GM19351 (cell line): ENCODE measurements around the gene RESP18.
A peak's percentile ranks its signal among the peaks of the same experiment; 100 is the strongest.

ENCODE experiments used
- ATAC-seq: cut with Tn5 transposase; IDR thresholded peaks from one replicate; pipeline ENCODE4 v1.9.1; 2021; ENCODE audit warnings: mild to moderate bottlenecking, moderate library complexity; ENCODE audit not compliant: unreplicated experiment

Gene RESP18

DNA sequence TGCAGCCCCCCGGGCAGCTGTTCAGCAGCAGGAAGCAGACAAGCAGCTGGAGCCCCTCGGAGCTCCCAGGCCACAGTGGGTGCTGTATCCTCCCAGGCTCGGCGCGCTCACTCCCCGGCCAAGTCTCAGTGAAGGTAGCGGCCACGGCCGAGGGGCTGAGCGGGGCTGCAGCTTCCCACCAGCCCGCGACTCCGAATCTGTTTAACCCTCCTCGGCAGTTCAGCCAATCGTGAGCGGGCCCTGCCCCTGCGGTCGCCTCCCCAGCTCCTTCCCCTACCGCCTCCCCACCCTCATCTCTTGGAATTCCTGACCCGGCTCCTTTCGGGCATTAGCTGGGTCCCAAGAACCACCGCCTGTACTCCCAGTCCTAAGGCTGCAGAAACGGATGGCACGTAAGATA is at the start of gene RESP18:
Gene RESP18 (minus strand): TSS at position 203 of the 400 bp plus-strand sequence.
- no peak for ATAC-seq

- ATAC-seq: no peak
Measured at GRCh38 chr2:219381448-219381847, 48.9 kb upstream of the RESP18 start.

DNA sequence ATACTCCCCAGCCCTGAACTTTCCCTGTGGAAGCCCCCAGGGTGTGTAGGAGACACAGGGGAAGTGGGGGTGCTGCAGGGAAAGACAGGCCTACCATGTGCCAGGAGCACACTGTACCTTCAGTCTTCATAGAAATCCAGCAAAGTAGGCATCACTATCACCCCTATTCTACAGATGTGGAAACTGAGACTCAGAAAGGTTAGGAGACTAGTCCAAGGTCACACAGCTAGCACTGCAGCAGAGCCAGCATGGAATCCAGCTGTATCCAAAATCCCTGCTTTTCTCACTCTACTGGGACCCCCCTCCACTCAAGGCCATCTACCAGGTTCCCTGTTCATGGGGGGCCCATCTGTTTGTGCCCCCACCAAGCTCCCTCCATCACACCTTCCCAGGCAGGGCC is 48.4 kb upstream of the RESP18 start:
- no peak for ATAC-seq

DNA sequence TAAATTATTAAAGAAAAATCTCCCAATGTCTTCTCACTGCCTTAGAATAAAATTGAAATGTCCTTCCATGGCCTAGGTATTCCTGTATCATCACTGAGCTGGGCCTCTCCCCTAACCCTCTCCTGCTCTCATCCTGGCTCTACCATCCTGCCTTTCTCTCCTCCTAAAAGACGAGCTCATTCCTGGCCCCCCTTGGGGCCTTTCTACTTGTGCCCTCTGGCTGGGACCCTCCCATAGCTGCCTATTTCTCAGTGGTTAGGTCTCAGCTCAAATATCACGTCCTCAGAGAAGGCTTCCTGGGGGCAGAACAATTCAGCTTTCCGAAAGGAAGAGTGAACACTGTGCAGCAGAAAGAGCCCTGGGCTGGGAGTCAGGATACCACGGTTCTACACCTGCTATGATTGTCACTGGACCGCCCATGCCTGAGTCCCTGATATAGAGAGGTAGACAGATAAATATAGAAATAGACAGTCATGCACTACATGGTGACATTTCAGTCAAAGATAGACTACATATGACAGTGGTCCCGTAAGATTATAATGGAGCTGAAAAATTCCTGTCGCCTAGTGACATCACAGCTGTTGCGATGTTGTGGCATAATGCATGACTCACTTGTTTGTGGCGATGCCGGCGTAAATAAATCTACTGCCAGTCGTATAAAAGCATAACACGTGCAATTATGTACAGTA is 45.8 kb upstream of the RESP18 start:
- no peak for ATAC-seq

DNA sequence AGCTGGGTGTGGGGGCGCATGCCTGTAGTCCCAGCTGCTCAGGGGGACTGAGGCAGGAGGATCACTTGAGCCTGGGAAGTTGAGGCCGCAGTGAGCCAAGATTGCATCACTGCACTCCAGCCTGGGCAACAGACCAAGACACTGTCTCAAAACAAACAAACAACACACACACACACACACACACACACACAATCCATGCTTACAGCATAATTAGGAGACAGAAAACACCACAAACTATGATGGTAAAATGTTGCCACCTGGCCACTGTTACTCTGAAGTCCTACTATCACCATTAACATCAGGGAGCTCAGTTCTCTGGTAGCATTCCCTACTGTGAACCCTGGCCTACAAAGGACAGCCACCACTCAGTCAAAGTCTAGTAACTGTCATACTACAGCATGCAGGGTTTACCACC is 36.9 kb upstream of the RESP18 start:
- no peak for ATAC-seq

DNA sequence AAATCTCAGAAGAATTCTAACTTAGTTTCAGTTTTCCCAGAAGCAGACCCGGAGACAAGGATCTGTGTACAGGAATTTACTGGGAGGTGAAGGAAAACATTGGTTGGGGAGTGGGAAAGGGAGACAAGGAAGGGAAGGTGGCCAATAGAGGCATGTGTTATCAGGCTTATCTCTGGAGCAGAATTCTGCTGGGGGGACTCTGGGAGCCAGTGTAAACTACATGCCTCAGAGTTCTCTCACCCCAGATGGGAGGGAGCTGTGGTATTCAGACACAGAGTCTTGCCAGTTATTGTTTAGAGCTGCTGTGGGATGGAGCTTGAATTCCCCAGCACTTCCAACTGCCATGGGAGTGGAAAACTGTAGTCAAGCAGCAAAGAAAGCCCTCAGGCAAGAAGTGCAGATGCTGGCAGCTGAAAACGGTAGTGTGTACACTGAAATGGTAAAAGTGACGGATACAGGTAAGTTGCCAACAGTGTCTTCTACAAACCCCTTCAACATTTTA is 36.2 kb upstream of the RESP18 start:
- no peak for ATAC-seq

DNA sequence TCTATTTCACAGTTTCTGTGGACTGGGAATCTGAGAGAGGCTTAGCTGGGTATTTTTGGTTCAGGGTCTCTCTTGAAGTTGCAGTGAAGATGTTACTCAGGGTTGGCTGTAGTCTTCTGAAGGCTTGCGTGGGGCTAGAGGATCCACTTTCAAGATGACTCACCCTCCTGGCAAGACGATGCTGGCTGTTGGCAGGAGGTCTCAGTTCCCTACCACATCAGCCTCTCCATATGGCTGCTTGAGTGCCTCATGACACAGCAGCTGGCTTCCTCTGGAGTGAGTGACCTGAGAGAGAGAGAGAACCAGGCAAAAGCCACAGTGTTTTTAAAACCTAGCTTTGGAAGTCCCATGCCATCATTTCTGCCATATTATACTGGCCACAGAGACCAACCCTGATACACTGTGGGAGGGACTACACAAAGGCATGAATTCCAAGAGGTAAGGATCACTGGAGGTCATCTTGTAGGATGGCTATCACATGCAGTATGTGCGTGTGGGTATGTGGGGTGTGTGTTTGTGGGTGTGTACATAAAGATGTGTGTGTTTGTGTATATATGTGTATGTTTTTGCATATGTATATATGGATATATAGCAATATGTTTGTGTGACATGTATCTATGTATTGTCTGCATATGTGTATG is 30.1 kb upstream of the RESP18 start:
- peak; percentile 91 for ATAC-seq

DNA sequence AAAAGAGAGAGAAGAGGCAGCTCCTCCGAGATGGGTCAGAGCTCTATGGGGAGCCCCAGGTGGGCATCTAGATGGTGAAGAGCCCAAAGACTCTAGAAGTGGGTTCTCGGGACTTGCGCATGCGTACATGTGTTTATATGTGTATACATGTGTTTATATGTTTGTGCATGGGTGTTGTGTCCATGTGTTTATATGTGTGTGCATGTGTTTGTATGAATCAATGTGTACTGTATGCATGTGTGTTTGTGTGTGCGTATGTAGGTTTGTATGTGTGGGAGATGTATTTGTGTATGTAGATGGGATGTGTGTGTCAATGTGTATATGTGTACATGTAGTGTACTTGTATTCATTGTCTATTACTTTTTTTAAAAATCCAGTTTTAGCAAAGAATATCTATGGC is 29.5 kb upstream of the RESP18 start:
- no peak for ATAC-seq

- ATAC-seq: no peak
Measured at GRCh38 chr2:219358170-219359075, 25.9 kb upstream of the RESP18 start.

DNA sequence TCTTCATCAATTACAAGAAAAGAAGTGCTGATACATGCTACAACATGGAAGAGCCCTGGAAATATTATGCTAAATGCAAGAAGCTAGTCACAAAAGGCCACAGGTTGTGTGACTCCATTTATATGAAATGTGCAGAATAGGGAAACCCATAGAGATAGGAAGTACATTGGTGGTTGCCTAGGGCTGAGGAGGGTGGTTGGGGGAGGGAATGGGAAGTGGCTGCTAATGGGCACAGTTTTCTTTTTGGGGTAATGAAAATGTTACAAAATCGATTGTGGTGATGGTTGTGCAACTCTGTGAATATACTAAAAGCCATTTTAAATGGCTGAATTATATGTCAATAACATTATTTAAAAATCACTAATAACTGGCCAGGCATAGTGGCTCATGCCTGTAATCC is 24.3 kb upstream of the RESP18 start:
- no peak for ATAC-seq

DNA sequence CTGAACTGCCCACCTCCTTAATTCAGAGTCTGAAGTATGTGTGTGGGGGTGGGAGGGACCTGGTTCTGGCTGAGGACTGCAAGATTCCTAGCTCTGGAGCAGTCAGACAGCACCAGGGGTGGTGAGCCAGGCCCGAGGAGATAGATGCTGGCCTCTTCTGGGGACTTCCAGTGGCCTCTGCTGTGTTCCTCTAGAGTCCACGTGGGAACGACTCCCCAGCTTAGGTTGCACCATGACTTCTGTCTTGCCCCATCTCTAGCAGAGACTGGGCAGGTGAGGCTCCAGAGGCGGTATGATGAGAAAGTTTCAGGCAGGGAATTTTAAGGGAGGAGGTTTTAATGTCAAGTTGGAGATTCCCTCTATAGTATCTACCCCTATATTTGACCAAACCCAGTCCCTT is 22.0 kb upstream of the RESP18 start:
- ATAC-seq: no peak

- ATAC-seq: no peak
Measured at GRCh38 chr2:219353129-219353528, 20.6 kb upstream of the RESP18 start.

- ATAC-seq: peak; percentile 87
Measured at GRCh38 chr2:219352448-219353023, 20.0 kb upstream of the RESP18 start.

DNA sequence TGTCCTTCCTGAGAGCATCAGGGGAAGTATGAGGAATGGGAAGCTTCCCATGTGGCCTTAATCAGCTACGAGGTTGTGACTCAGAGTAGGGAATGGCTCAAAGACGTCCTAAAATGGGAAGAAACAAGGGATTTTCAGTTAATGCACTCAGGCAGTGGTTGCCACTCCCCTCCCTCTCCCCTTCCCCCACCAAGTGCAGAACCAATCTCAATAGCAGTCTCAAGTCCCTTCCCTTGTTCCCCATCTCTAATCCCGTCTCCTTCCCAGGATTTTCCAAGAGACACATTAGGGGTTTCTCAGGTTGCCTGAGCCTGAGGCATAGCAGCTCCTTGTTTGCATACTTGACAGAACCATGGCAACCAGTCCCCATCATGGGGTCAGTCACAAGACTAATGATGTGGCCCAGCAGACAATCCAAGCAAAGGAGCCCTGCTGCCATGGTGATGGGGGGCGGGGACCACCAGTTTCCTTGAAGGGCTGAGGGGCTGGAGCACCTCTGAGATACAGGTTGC is 18.2 kb upstream of the RESP18 start:
- no peak for ATAC-seq

DNA sequence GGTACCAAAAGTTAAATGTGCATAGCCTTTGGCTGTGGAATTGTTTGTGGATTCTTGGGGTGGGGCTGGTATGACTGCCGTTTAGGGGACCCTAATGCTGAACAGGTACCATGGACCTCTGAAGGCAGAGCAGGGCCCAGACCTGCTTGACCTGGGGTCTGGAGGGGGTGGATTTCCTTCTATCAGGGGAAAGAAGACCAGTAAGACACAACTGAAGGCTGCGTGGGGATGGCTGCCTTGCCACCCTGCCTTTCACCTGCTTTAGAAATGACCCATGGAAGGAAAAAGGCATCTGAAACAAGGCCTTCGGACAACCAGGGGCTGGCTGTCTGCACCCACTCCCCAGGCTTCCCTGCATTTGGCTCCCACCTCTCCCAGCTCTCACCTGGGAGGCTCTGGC is 17.7 kb upstream of the RESP18 start:
- ATAC-seq: no peak

GRCh38 chr2:219344751-219345430 is 12.3 kb upstream of the RESP18 start:
- ATAC-seq: no peak

DNA sequence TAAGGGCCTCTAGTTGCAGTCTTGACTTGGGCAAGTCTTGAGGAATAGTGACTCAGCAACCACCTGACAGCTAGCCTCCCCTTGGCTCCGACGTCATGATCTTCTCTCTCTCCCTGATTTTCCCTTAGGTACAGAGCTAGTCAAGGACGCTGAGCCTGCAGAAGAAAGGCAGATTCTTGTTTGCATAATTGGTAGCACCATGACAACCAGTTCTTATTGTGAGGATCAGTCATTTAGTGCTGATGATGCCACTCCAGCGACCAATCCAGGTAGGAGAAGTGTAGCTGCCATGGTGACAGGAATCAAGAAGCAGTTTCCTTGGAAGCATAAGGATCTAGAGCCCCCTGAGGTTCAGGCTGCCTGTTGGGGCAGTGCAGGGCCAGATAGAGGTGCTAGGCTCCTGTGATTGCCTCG is 2.8 kb upstream of the RESP18 start:
- no peak for ATAC-seq

GRCh38 chr2:219334076-219334475 is 1.5 kb upstream of the RESP18 start:
- ATAC-seq: no peak

DNA sequence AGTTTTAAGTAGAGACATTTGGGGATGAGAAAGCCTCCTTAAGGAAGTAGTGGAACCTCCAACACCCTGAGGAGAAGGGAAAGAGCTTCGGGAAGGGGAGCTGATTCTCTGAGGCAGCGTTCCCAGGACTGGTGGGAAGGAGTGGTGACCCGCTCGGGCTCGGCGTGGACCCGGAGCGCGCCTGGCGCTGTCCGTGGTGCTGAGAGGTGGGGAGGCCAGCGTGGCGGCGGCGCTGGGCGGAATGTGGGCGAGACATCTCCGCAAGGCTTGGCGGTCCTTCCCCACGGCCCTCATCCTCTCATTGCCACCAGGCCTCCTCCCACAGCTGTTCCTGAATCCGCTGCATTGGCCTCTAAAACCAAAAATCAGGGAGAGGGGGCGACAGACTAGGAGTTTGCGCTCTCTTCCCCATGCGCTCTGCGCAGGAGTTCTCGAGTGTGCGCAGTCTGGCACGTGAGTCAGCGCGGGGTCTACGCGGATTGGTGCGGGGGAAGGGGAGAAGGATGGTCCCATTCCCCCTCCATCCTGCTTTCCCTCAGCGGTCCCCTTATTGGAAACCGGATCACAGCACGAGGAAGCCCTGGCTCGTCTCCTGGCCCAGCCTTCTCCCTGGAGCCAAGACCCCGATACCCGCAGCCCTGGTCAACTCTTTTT is 857 bp downstream of the RESP18 start:
- ATAC-seq: no peak

DNA sequence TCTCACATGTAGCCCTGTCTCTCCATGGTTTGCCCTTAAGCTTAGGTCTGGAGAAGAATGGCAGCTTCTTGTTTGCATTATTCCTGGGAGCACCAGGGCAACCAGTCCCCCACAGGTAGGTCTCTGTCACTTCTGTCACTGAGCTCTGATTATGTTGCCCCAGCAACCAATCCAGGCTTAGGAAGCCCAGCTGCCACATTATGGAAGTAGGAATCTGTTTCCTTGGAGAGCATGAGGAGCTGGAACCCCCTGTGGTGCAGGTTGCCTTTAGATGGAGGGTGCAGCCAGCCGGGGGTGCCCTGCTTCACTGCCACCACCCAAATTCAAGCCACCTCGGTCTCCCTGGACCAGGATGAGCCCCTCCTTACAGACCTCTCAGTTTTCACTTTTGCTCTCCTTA is 4.8 kb downstream of the RESP18 start:
- no peak for ATAC-seq
